ENCODE measurements around the gene NCKAP5. TPM values are rescaled to one million over a fixed set of nuclear protein-coding genes. Genes with fewer than 3 reads are reported as not detected.

The NCKAP5 gene
- total and polyA plus RNA-seq, 2 of the 8 experiments (the other 6 are each of a cell fraction or from before 2014, with no cell fraction given) = 0.27 to 0.86 TPM

DNA sequence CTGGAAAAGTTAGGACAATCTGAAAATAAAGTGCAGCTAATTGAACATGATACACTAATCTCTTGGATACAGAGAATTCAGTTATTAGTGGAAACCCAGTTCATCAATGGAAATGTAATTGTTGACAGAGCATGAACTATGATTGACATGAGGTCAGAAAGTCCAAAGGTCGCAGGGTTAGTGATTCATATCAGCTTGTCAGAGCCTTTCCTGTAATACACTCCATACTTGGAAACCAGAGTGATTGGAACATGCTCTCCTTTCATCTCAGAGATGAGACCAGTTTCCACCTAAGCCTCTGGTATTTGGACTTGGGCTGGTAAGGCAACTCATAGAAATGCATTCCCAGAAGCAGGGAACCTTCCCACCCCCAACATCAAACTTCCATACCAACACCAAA lies 8.5 kb upstream of the NCKAP5 start (continued):
- TF ChIP-seq, protein P1, sequence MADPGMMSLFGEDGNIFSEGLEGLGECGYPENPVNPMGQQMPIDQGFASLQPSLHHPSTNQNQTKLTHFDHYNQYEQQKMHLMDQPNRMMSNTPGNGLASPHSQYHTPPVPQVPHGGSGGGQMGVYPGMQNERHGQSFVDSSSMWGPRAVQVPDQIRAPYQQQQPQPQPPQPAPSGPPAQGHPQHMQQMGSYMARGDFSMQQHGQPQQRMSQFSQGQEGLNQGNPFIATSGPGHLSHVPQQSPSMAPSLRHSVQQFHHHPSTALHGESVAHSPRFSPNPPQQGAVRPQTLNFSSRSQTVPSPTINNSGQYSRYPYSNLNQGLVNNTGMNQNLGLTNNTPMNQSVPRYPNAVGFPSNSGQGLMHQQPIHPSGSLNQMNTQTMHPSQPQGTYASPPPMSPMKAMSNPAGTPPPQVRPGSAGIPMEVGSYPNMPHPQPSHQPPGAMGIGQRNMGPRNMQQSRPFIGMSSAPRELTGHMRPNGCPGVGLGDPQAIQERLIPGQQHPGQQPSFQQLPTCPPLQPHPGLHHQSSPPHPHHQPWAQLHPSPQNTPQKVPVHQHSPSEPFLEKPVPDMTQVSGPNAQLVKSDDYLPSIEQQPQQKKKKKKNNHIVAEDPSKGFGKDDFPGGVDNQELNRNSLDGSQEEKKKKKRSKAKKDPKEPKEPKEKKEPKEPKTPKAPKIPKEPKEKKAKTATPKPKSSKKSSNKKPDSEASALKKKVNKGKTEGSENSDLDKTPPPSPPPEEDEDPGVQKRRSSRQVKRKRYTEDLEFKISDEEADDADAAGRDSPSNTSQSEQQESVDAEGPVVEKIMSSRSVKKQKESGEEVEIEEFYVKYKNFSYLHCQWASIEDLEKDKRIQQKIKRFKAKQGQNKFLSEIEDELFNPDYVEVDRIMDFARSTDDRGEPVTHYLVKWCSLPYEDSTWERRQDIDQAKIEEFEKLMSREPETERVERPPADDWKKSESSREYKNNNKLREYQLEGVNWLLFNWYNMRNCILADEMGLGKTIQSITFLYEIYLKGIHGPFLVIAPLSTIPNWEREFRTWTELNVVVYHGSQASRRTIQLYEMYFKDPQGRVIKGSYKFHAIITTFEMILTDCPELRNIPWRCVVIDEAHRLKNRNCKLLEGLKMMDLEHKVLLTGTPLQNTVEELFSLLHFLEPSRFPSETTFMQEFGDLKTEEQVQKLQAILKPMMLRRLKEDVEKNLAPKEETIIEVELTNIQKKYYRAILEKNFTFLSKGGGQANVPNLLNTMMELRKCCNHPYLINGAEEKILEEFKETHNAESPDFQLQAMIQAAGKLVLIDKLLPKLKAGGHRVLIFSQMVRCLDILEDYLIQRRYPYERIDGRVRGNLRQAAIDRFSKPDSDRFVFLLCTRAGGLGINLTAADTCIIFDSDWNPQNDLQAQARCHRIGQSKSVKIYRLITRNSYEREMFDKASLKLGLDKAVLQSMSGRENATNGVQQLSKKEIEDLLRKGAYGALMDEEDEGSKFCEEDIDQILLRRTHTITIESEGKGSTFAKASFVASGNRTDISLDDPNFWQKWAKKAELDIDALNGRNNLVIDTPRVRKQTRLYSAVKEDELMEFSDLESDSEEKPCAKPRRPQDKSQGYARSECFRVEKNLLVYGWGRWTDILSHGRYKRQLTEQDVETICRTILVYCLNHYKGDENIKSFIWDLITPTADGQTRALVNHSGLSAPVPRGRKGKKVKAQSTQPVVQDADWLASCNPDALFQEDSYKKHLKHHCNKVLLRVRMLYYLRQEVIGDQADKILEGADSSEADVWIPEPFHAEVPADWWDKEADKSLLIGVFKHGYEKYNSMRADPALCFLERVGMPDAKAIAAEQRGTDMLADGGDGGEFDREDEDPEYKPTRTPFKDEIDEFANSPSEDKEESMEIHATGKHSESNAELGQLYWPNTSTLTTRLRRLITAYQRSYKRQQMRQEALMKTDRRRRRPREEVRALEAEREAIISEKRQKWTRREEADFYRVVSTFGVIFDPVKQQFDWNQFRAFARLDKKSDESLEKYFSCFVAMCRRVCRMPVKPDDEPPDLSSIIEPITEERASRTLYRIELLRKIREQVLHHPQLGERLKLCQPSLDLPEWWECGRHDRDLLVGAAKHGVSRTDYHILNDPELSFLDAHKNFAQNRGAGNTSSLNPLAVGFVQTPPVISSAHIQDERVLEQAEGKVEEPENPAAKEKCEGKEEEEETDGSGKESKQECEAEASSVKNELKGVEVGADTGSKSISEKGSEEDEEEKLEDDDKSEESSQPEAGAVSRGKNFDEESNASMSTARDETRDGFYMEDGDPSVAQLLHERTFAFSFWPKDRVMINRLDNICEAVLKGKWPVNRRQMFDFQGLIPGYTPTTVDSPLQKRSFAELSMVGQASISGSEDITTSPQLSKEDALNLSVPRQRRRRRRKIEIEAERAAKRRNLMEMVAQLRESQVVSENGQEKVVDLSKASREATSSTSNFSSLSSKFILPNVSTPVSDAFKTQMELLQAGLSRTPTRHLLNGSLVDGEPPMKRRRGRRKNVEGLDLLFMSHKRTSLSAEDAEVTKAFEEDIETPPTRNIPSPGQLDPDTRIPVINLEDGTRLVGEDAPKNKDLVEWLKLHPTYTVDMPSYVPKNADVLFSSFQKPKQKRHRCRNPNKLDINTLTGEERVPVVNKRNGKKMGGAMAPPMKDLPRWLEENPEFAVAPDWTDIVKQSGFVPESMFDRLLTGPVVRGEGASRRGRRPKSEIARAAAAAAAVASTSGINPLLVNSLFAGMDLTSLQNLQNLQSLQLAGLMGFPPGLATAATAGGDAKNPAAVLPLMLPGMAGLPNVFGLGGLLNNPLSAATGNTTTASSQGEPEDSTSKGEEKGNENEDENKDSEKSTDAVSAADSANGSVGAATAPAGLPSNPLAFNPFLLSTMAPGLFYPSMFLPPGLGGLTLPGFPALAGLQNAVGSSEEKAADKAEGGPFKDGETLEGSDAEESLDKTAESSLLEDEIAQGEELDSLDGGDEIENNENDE (IDR thresholded peaks at IDR 0.05; ENCODE audit: insufficient replicate concordance, low read length) = no peak
- TF ChIP-seq SP4 (IDR thresholded peaks at IDR 0.05; ENCODE audit: low read length) = no peak
- TF ChIP-seq BACH1 (IDR thresholded peaks at IDR 0.05; ENCODE audit: low read length) = no peak
- no peak for TF ChIP-seq CHD2 (IDR thresholded peaks at IDR 0.05; ENCODE audit: low read length)
- no peak for TF ChIP-seq NRF1 (IDR thresholded peaks at IDR 0.05; ENCODE audit: low read depth, low read length)
- no peak for TF ChIP-seq CEBPB (IDR thresholded peaks at IDR 0.05; ENCODE audit: low read depth, low read length)
- no peak for TF ChIP-seq RNF2 (IDR thresholded peaks at IDR 0.05; ENCODE audit: borderline replicate concordance, low read depth, low read length, missing control alignments, poor library complexity, severe bottlenecking)
- no peak for TF ChIP-seq HDAC2 (IDR thresholded peaks at IDR 0.05; ENCODE audit: borderline replicate concordance in 1 of 2, low read depth in 2 of 2, low read length in 2 of 2)
- TF ChIP-seq SIRT6 (IDR thresholded peaks at IDR 0.05; ENCODE audit: low read length) = no peak
- no peak for TF ChIP-seq TAF1 (IDR thresholded peaks at IDR 0.05; ENCODE audit: low read depth, low read length)
- TF ChIP-seq ASH2L (IDR thresholded peaks at IDR 0.05; ENCODE audit: low read length) = no peak
- no peak for TF ChIP-seq POLR2A (IDR thresholded peaks at IDR 0.05; ENCODE audit: control extremely low read depth in 1 of 2, low read depth in 2 of 2, low read length in 2 of 2)
- TF ChIP-seq EP300 (IDR thresholded peaks at IDR 0.05; ENCODE audit: borderline replicate concordance in 1 of 2, low read depth in 2 of 2, low read length in 2 of 2) = no peak
